Hepatocyte (in vitro differentiated cells): ENCODE results near the gene BOD1. TPM values are rescaled to one million over a fixed set of nuclear protein-coding genes. Genes with fewer than 3 reads are reported as not detected.

ENCODE experiments used
- DNase-seq: peaks from one replicate; pipeline ENCODE4 v3.0.0-alpha.2; 2016; ENCODE audit warnings: low spot score
- H2AFZ ChIP-seq: fragments of 200-600 bp; sonication (generic); 2 replicates; pipeline ENCODE4 v1.6.0; 2016; ENCODE audit warnings: antibody characterized with exemption, mild to moderate bottlenecking
- H3K27ac ChIP-seq: fragments of 200-600 bp; sonication (generic); 2 replicates; pipeline ENCODE4 v1.5.1; 2016; ENCODE audit warnings: mild to moderate bottlenecking
- H3K27me3 ChIP-seq: fragments of 200-600 bp; sonication (generic); 2 replicates; pipeline ENCODE4 v1.6.1; 2016
- H3K36me3 ChIP-seq: fragments of 200-600 bp; sonication (generic); replicated peaks from 2 replicates; pipeline ENCODE4 v1.5.1; 2016; ENCODE audit warnings: low read depth; ENCODE audit not compliant: insufficient read depth
- H3K4me1 ChIP-seq: fragments of 200-600 bp; sonication (generic); 2 replicates; pipeline ENCODE4 v1.5.1; 2016; ENCODE audit warnings: mild to moderate bottlenecking, moderate library complexity; ENCODE audit not compliant: insufficient read depth
- H3K4me2 ChIP-seq: fragments of 200-600 bp; sonication (generic); 2 replicates; pipeline ENCODE4 v1.6.0; 2016
- H3K4me3 ChIP-seq: fragments of 200-600 bp; sonication (generic); 2 replicates; pipeline ENCODE4 v1.5.1; 2016; ENCODE audit warnings: mild to moderate bottlenecking
- H3K79me2 ChIP-seq: fragments of 200-600 bp; sonication (generic); 2 replicates; pipeline ENCODE4 v1.6.0; 2017; ENCODE audit warnings: mild to moderate bottlenecking
- H3K9me2 ChIP-seq: fragments of 200-600 bp; sonication (generic); replicated peaks from 2 replicates; pipeline ENCODE4 v1.6.0; 2017; ENCODE audit warnings: mild to moderate bottlenecking; ENCODE audit not compliant: insufficient read depth
- H3K9me3 ChIP-seq: fragments of 200-600 bp; sonication (generic); 2 replicates; pipeline ENCODE4 v1.5.1; 2016; ENCODE audit warnings: low read depth, mild to moderate bottlenecking
- H4K20me1 ChIP-seq: fragments of 200-600 bp; sonication (generic); 2 replicates; pipeline ENCODE4 v1.6.0; 2016; ENCODE audit warnings: mild to moderate bottlenecking; ENCODE audit not compliant: insufficient read depth, poor library complexity, severe bottlenecking
- CTCF ChIP-seq: fragments of 200-600 bp; sonication (generic); IDR thresholded peaks from 2 replicates; pipeline ENCODE4 v1.5.1; 2016; ENCODE audit warnings: antibody characterized with exemption, mild to moderate bottlenecking; ENCODE audit not compliant: poor library complexity
- EZH2 ChIP-seq: fragments of 200-600 bp; sonication (generic); IDR thresholded peaks from 2 replicates; pipeline ENCODE4 v1.6.1; 2016; ENCODE audit warnings: antibody characterized with exemption, mild to moderate bottlenecking, borderline replicate concordance
- EZH2phosphoT487 ChIP-seq: fragments of 200-600 bp; sonication (generic); IDR thresholded peaks from one replicate; pipeline ENCODE4 v1.6.1; 2018; ENCODE audit warnings: antibody characterized with exemption, mild to moderate bottlenecking, low read depth, moderate library complexity; ENCODE audit not compliant: unreplicated experiment, severe bottlenecking
- WGBS: methylation state at CpG from one replicate; pipeline ENCODE4 v1.1.6; 2016; ENCODE audit warnings: low lambda C conversion rate; ENCODE audit errors: missing lambda C conversion rate; 5-methylcytosine and 5-hydroxymethylcytosine counted together
- polyA plus RNA-seq: library from polyadenylated mRNA; unstranded; fragments of >200 nt; fragmentation: Nextera tagmentation; extraction: Ambion mirVana; gene quantifications from 2 replicates; pipeline ENCODE4 v1.2.1, GENCODE V29; 2016
- total RNA-seq: library from RNA; depleted of rRNA; stranded (reverse); fragments of >200 nt; gene quantifications from 2 replicates; pipeline ENCODE4 v1.2.3, GENCODE V29; 2014

The BOD1 gene
- total and polyA plus RNA-seq, 2 experiments from 2014 or later = 68.9 to 76.3 TPM

GRCh38 chr5:173574983-173575382 lies 41.5 kb downstream of the BOD1 start:
- Histone ChIP-seq H3K9me2 (no peaks in the 10 kb centered on the region), H3K79me2 (no peaks in the 10 kb centered on the region), H3K4me2 (no peak overlapping the region), H4K20me1 (no peaks in the 10 kb centered on the region), H3K9me3 (no peaks in the 10 kb centered on the region), H3K36me3 (no peaks in the 10 kb centered on the region), H2AFZ (no peak overlapping the region), H3K4me3 (no peak overlapping the region), H3K4me1 (no peaks in the 10 kb centered on the region), H3K27ac (no peak overlapping the region), H3K27me3 (no peaks in the 10 kb centered on the region)
- TF ChIP-seq EZH2 (no peak), EZH2phosphoT487 (no peak)
- 75% methylated on average over 8 of the region's 8 CpGs for WGBS
- no peak for DNase-seq

GRCh38 chr5:173573126-173573960 lies 43.1 kb downstream of the BOD1 start:
- peak; percentile 95 for TF ChIP-seq CTCF
- TF ChIP-seq EZH2 = no peak
- TF ChIP-seq EZH2phosphoT487 = no peak
- no peak overlapping the region for H3K27ac ChIP-seq
- peak overlapping the region; percentile 66 for H3K4me2 ChIP-seq
- H3K27me3 ChIP-seq = no peaks in the 10 kb centered on the region
- no peaks in the 10 kb centered on the region for H4K20me1 ChIP-seq
- WGBS = 30% methylated on average over 35 of the region's 35 CpGs
- DNase-seq = peak; percentile 82
- no peaks in the 10 kb centered on the region for H3K9me3 ChIP-seq
- no peaks in the 10 kb centered on the region for H3K4me1 ChIP-seq
- no peaks in the 10 kb centered on the region for H3K9me2 ChIP-seq
- peak overlapping the region; percentile 47 for H2AFZ ChIP-seq
- no peak overlapping the region for H3K4me3 ChIP-seq
- no peaks in the 10 kb centered on the region for H3K36me3 ChIP-seq
- H3K79me2 ChIP-seq = no peaks in the 10 kb centered on the region

DNA sequence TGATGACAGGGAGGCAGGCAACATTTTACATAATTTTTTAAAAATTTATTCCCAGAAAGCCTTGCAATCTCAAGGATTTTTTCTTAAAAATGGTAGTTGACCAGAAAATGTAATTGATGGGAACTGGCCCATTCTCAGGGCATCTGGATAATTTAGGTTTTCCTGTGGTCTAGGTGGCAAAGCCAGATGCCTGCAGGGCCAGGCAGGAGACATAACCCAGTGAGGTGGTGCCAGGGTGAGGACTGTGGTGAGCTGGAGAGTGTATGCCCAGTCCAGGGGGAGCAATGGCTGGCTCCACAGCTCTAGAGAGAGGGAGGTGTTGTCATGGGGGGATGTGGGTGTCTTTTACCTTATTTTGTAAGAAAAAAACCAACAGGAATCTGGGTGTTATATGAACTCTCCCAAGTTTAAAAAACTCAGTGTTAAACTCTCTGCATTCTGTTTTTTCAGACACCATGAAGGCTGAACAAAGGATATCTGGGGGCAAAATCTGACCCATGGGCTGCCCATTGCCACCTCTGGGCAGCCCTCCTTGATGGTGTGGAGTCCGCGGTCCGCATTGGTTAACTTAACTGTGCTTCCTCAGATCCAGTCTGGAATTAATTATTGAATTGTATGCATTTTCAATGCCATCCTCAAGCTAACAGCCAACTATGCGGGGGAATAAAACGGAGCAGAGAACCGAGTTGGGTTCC lies 43.9 kb downstream of the BOD1 start:
- Histone ChIP-seq H3K27me3 (no peaks in the 10 kb centered on the region), H3K36me3 (no peaks in the 10 kb centered on the region), H3K27ac (no peak overlapping the region), H3K4me1 (no peaks in the 10 kb centered on the region), H2AFZ (peak overlapping the region; percentile 47), H4K20me1 (no peaks in the 10 kb centered on the region), H3K4me2 (peak overlapping the region; percentile 66), H3K79me2 (no peaks in the 10 kb centered on the region), H3K4me3 (no peak overlapping the region), H3K9me2 (no peaks in the 10 kb centered on the region), H3K9me3 (no peaks in the 10 kb centered on the region)
- WGBS = 31% methylated on average over 6 of the region's 6 CpGs
- TF ChIP-seq CTCF = no peak
- no peak for TF ChIP-seq EZH2
- no peak for TF ChIP-seq EZH2phosphoT487
- DNase-seq = no peak
